K562 (cell line): Measurements from ENCODE around the gene STT3B. TPM values are rescaled to one million over a fixed set of nuclear protein-coding genes. Genes with fewer than 3 reads are reported as not detected.
A peak's percentile ranks its signal among the peaks of the same experiment; 100 is the strongest.

ENCODE experiments used
- ATAC-seq: fragments of 200-7000 bp; cut with Tn5 transposase; 3 replicates; pipeline ENCODE4 v1.9.1; 2020; ENCODE audit warnings: moderate library complexity
- BruUV-seq: library from RNA; stranded (reverse); fragments of 400-500 nt; replicated peaks from 2 replicates; lab custom pipeline; 2021; lab: Mats Ljungman, UMichigan
- CTCF ChIA-PET: fragments of 300-600 bp; formaldehyde crosslinking; extraction: SDS; loops from one replicate; lab custom pipeline; 2021; ENCODE audit warnings: low intra/inter-chr PET ratio; lab: Yijun Ruan, JAX
- POLR2A ChIA-PET: fragments of 300-600, 350-650 bp; sonication (Branson Sonifier 250); formaldehyde crosslinking; extraction: SDS; loops from one replicate; lab custom pipeline; 2021; ENCODE audit warnings: antibody characterized with exemption, inconsistent platforms; lab: Yijun Ruan, JAX
- DNase-seq, 4 experiments: peaks; one replicate each; pipeline versions ENCODE4 v3.0.0 to v3.0.0-alpha.2; 2011 to 2018; ENCODE audit warnings: low spot score in 3 of 4, mixed read lengths in 3 of 4; ENCODE audit errors: extremely low read depth in 1 of 4
- FAIRE-seq: peaks from 2 replicates; lab custom pipeline; 2011; peaks lifted over from hg19 to GRCh38; lab: Jason Lieb, UNC
- H2AFZ ChIP-seq: 2 replicates; pipeline ENCODE4 v1.6.0; 2011; ENCODE audit warnings: low read depth, low read length, control low read depth, inconsistent platforms
- H3K27ac ChIP-seq: fragments of 200-600 bp; 3 replicates; pipeline ENCODE4 v1.8.0; 2011; ENCODE audit warnings: low read depth, mild to moderate bottlenecking, control low read depth, inconsistent platforms, low read length, moderate library complexity, mixed read lengths; ENCODE audit errors: extremely low read depth
- H3K27me3 ChIP-seq, 2 experiments: fragments of 300-600 bp in 1 of 2; 2 replicates in 1 of 2; 3 replicates in 1 of 2; pipeline versions ENCODE4 v1.6.0 to v1.8.0; 2011; ENCODE audit warnings: inconsistent platforms in 2 of 2, low read length in 2 of 2, mild to moderate bottlenecking in 1 of 2, mixed read lengths in 1 of 2, moderate library complexity in 1 of 2; ENCODE audit not compliant: control insufficient read depth in 2 of 2, insufficient read depth in 2 of 2
- H3K36me3 ChIP-seq: fragments of 300-600 bp; 3 replicates; pipeline ENCODE4 v1.8.0; 2011; ENCODE audit warnings: mild to moderate bottlenecking, low read length, inconsistent platforms; ENCODE audit not compliant: control insufficient read depth, insufficient read depth
- H3K4me1 ChIP-seq, 2 experiments: fragments of 200-600 bp in 1 of 2; replicated peaks in 1 of 2; 2 replicates in 1 of 2; 3 replicates in 1 of 2; pipeline versions ENCODE4 v1.5.1 to v1.8.0; 2011; ENCODE audit warnings: inconsistent platforms in 2 of 2, low read length in 2 of 2, mild to moderate bottlenecking in 1 of 2, mixed read lengths in 1 of 2, moderate library complexity in 1 of 2; ENCODE audit not compliant: control insufficient read depth in 2 of 2, insufficient read depth in 2 of 2
- H3K4me2 ChIP-seq: 2 replicates; pipeline ENCODE4 v1.6.1; 2011; ENCODE audit warnings: low read length, control low read depth, inconsistent platforms, mixed read lengths; ENCODE audit not compliant: insufficient read depth
- H3K4me3 ChIP-seq: fragments of 200-600 bp; sonication (generic), shearing (Covaris generic); 2 replicates; pipeline ENCODE4 v1.5.1; 2016; ENCODE audit warnings: control low read depth, inconsistent platforms
- H3K79me2 ChIP-seq: fragments of 200-600 bp; 3 replicates; pipeline ENCODE4 v1.8.0; 2011; ENCODE audit warnings: low read length, inconsistent platforms; ENCODE audit not compliant: control insufficient read depth, insufficient read depth
- H3K9ac ChIP-seq, 2 experiments: 2 replicates each; pipeline versions ENCODE4 v1.6.0 to v1.6.1; 2011; ENCODE audit warnings: low read depth in 2 of 2, low read length in 2 of 2, control low read depth in 1 of 2, inconsistent platforms in 1 of 2, mild to moderate bottlenecking in 1 of 2, mixed read lengths in 1 of 2; ENCODE audit not compliant: insufficient read depth in 1 of 2
- H3K9me1 ChIP-seq: one replicate; pipeline ENCODE4 v1.6.0; 2011; ENCODE audit warnings: inconsistent platforms, mild to moderate bottlenecking, low read length, moderate library complexity; ENCODE audit not compliant: control insufficient read depth, insufficient read depth
- H3K9me3 ChIP-seq: replicated peaks from 2 replicates; pipeline ENCODE4 v1.5.1; 2011; ENCODE audit warnings: low read depth, low read length, inconsistent platforms; ENCODE audit not compliant: control insufficient read depth, insufficient read depth
- H4K20me1 ChIP-seq: replicated peaks from 2 replicates; pipeline ENCODE4 v1.6.1; 2011; ENCODE audit warnings: low read length, inconsistent platforms, mixed read lengths; ENCODE audit not compliant: control insufficient read depth, insufficient read depth
- ADNP ChIP-seq: fragments of 200-800 bp; sonication (Bioruptor generic); IDR thresholded peaks from 2 replicates; pipeline ENCODE4 v1.6.1; 2016; ENCODE audit warnings: missing genetic modification characterization, missing compliant biosample characterization
- ATF4 ChIP-seq: fragments of 450-650 bp; formaldehyde crosslinking; IDR thresholded peaks from 2 replicates; pipeline ENCODE4 v1.4.0; 2022; ENCODE audit warnings: mild to moderate bottlenecking, moderate library complexity
- C11orf30 ChIP-seq: fragments of 450-650 bp; IDR thresholded peaks from 2 replicates; pipeline ENCODE4 v1.6.1; 2016; ENCODE audit warnings: low read depth, mild to moderate bottlenecking
- CAMTA2 ChIP-seq: fragments of 250-450 bp; sonication (Bioruptor Pico); conservative IDR thresholded peaks from 2 replicates; pipeline ENCODE4 v1.5.1; 2022
- CEBPZ ChIP-seq: fragments of 150-350 bp; IDR thresholded peaks from 2 replicates; pipeline ENCODE4 v1.6.1; 2014; ENCODE audit warnings: low read depth, mild to moderate bottlenecking, low read length, borderline replicate concordance
- HMGXB4 ChIP-seq: sonication (generic); formaldehyde crosslinking; IDR thresholded peaks from 2 replicates; pipeline ENCODE4 v1.8.1; 2023; ENCODE audit warnings: mild to moderate bottlenecking, missing genetic modification reagents
- LCOR ChIP-seq: sonication (generic); formaldehyde crosslinking; IDR thresholded peaks from 2 replicates; pipeline ENCODE4 v1.8.0; 2022; ENCODE audit warnings: mild to moderate bottlenecking, missing genetic modification reagents
- MAFG ChIP-seq: fragments of 450-650 bp; conservative IDR thresholded peaks from 2 replicates; pipeline ENCODE4 v1.6.1; 2016; ENCODE audit warnings: missing genetic modification characterization, missing compliant biosample characterization
- NFE2 ChIP-seq: IDR thresholded peaks from 2 replicates; pipeline ENCODE4 v1.6.1; 2014; ENCODE audit warnings: antibody characterized with exemption, low read depth
- PHB2 ChIP-seq: fragments of 450-650 bp; IDR thresholded peaks from 2 replicates; pipeline ENCODE4 v1.6.1; 2017; ENCODE audit warnings: low read depth
- POLR2B ChIP-seq: fragments of 450-650 bp; IDR thresholded peaks from 2 replicates; pipeline ENCODE4 v1.6.1; 2018; ENCODE audit warnings: low read depth; ENCODE audit not compliant: partially characterized antibody
- PRPF4 ChIP-seq: fragments of 200-400 bp; formaldehyde crosslinking; IDR thresholded peaks from one replicate; pipeline ENCODE4 v1.6.1; 2017; ENCODE audit warnings: low read length, low read depth, mild to moderate bottlenecking; ENCODE audit not compliant: insufficient read depth, poor library complexity, severe bottlenecking
- SIX5 ChIP-seq, 2 experiments: IDR thresholded peaks; 2 replicates each; pipeline ENCODE4 v1.6.1; 2011; ENCODE audit warnings: low read length in 2 of 2, borderline replicate concordance in 1 of 2, low read depth in 1 of 2, mild to moderate bottlenecking in 1 of 2, moderate library complexity in 1 of 2; ENCODE audit not compliant: insufficient read depth in 1 of 2
- TCFL5 ChIP-seq: fragments of 250-450 bp; sonication (Bioruptor Pico); conservative IDR thresholded peaks from 2 replicates; pipeline ENCODE4 v1.6.1; 2021; ENCODE audit warnings: mild to moderate bottlenecking, moderate library complexity, matching md5 sums
- TRIM28 ChIP-seq: fragments of 450-650 bp; IDR thresholded peaks from 2 replicates; pipeline ENCODE4 v1.6.1; 2017
- ZNF124 ChIP-seq: sonication (generic); formaldehyde crosslinking; IDR thresholded peaks from 2 replicates; pipeline ENCODE4 v1.8.1; 2022; ENCODE audit warnings: missing genetic modification reagents
- ZNF316 ChIP-seq: fragments of 450-650 bp; IDR thresholded peaks from 2 replicates; pipeline ENCODE4 v1.6.1; 2016
- ZNF79 ChIP-seq: fragments of 250-450 bp; sonication (Bioruptor Pico); IDR thresholded peaks from 2 replicates; pipeline ENCODE4 v1.4.0; 2020; ENCODE audit warnings: low read depth, mild to moderate bottlenecking, moderate library complexity
- WGBS: fragments of 100-300 bp; shearing (Covaris generic); methylation state at CpG from one replicate; pipeline ENCODE4 v1.1.6; 2016; ENCODE audit warnings: low coverage, mixed read lengths; ENCODE audit not compliant: insufficient coverage; ENCODE audit errors: missing lambda C conversion rate; 5-methylcytosine and 5-hydroxymethylcytosine counted together
- in situ Hi-C: fragments of 300-500 bp; cut with MboI; formaldehyde crosslinking; loops from 4 replicates; pipeline ENCODE4 v1.15.0; 2018; ENCODE audit warnings: inconsistent platforms, mixed read lengths
- intact Hi-C: fragments of 100-400 bp; cut with micrococcal nuclease; formaldehyde crosslinking; loops from 2 replicates; pipeline ENCODE4 v1.14.2; 2022
- polyA plus RNA-seq, 8 experiments: library from polyadenylated mRNA; depleted of rRNA in 4 of 8; stranded (reverse) in 5 of 8; unstranded in 3 of 8; fragments of >200 nt; fragmentation: Nextera tagmentation in 2 of 8; fragmentation: Illumina TruSeq in 1 of 8; extraction: Ambion mirVana in 2 of 8; extraction: Trizol in 1 of 8; gene quantifications; 2 replicates each; pipeline versions ENCODE4 v1.2.1 to v1.2.3, GENCODE V29; 2011 to 2014; ENCODE audit warnings: inconsistent platforms in 1 of 8, missing spikeins in 1 of 8
- total RNA-seq, 7 experiments: library from RNA; depleted of rRNA in 6 of 7; stranded (reverse); fragments of >200 nt in 6 of 7; fragmentation: Illumina TruSeq in 2 of 7; extraction: Trizol in 2 of 7; gene quantifications; 2 replicates each; pipeline versions ENCODE4 v1.2.1 to v1.2.3, GENCODE V29; 2011 to 2021; ENCODE audit warnings: low replicate concordance in 1 of 7

Gene STT3B
- total and polyA plus RNA-seq, 9 of the 15 experiments (the other 6 are each of a cell fraction or from before 2014, with no cell fraction given), result 22.4 to 147 (median 100) TPM

- TF ChIP-seq SIX5 (IDR thresholded peaks at IDR 0.05; ENCODE audit: borderline replicate concordance in 1 of 2, insufficient read depth in 1 of 2, low read depth in 1 of 2, low read length in 2 of 2), result no peak
- TF ChIP-seq ADNP, result no peak
- TF ChIP-seq TRIM28, result no peak
- no peak for TF ChIP-seq PHB2
- TF ChIP-seq ZNF79, result no peak
- TF ChIP-seq LCOR (CRISPR knock-in tag), result no peak
- TF ChIP-seq, all 486 proteins: peak for 0
Measured at GRCh38 chr3:31551646-31552045, 18.9 kb downstream of the STT3B start (continued).

- in situ Hi-C loops (no loop called here), intact Hi-C loops (no loop called here)
- H3K4me3 ChIP-seq, result no peak overlapping the region
- WGBS, result 100% methylated on average over 1 of the region's 1 CpG
- peaks cover 98% of the 10 kb centered on the region for H3K79me2 ChIP-seq
- H3K27ac ChIP-seq, result no peak overlapping the region
- H3K27me3 ChIP-seq, result no peaks in the 10 kb centered on the region
- H2AFZ ChIP-seq, result no peak overlapping the region
- POLR2A ChIA-PET, result interaction anchor here (2.5 kb wide), 1 partner anchor 19 kb away, joined by 8 read pairs; the partner anchor contains the start of gene STT3B
- no TSS peak for BruUV-seq
- DNase-seq (no peak), ATAC-seq (no peak), FAIRE-seq (no peak)
- no peaks in the 10 kb centered on the region; the same call in 1 of the 2 replicates for H3K9me3 ChIP-seq
- H3K9me1 ChIP-seq, result no peaks in the 10 kb centered on the region
- H4K20me1 ChIP-seq, result 0 out of 2 replicates have a peak, but pooled peaks cover 2% of the 10 kb centered on the region
- CTCF ChIA-PET, result no interaction called here
- 0 out of 3 replicates have a peak, but pooled peaks cover 2% of the 10 kb centered on the region for H3K36me3 ChIP-seq
- no peak overlapping the region for H3K9ac ChIP-seq
- H3K4me2 ChIP-seq, result no peak overlapping the region
- H3K4me1 ChIP-seq, result no peaks in the 10 kb centered on the region
- no peak for TF ChIP-seq CAMTA2
- peak; percentile 57; the same call in 1 of the 2 replicates for TF ChIP-seq ZNF316
- no peak for TF ChIP-seq ZNF124
- TF ChIP-seq HMGXB4 (CRISPR knock-in tag), result no peak
- TF ChIP-seq PRPF4, result no peak
- no peak for TF ChIP-seq ATF4 (CRISPR knock-in tag)
- no peak for TF ChIP-seq POLR2B
- no peak for TF ChIP-seq CEBPZ
- peak; percentile 38 for TF ChIP-seq C11orf30
- no peak for TF ChIP-seq NFE2
- no peak for TF ChIP-seq TCFL5 (CRISPR knock-in tag)
- TF ChIP-seq MAFG (tag), result 0 out of 2 replicates have a peak, but pooled peaks have one; percentile 14
Measured at GRCh38 chr3:31552103-31552502, 19.4 kb downstream of the STT3B start.
